IgD-negative memory B cell (primary cell): ENCODE measurements around the gene CASP14. TPM values are rescaled to one million over a fixed set of nuclear protein-coding genes. Genes with fewer than 3 reads are reported as not detected.
A peak's percentile ranks its signal among the peaks of the same experiment; 100 is the strongest.
"Not testable (repeated sequence)": the region's sequence is repeated elsewhere in the genome, so short reads cannot be mapped to it uniquely, and the experiment has no call there.

Experiments used
- H3K27ac Mint-ChIP-seq, 3 donors: one replicate each; pipeline ENCODE4 v1.8.0; 2020 to 2022; ENCODE audit warnings: mild to moderate bottlenecking in 3 of 3, mixed read lengths in 3 of 3, moderate library complexity in 1 of 3
- H3K27me3 Mint-ChIP-seq: one replicate; pipeline ENCODE4 v1.8.0; 2021; ENCODE audit warnings: mixed read lengths
- H3K36me3 Mint-ChIP-seq: one replicate; pipeline ENCODE4 v1.8.0; 2020; ENCODE audit warnings: mild to moderate bottlenecking, mixed read lengths
- H3K4me1 Mint-ChIP-seq, 3 donors: one replicate each; pipeline ENCODE4 v1.8.0; 2020 to 2022; ENCODE audit warnings: mixed read lengths in 3 of 3, mild to moderate bottlenecking in 1 of 3
- H3K4me3 Mint-ChIP-seq, 4 donors: one replicate each; pipeline ENCODE4 v1.8.0; 2020 to 2022; ENCODE audit warnings: mild to moderate bottlenecking in 4 of 4, mixed read lengths in 4 of 4, moderate library complexity in 3 of 4
- H3K9me3 Mint-ChIP-seq, 3 donors: one replicate each; pipeline ENCODE4 v1.8.0; 2020 to 2021; ENCODE audit warnings: mixed read lengths in 3 of 3, mild to moderate bottlenecking in 1 of 3
- polyA plus RNA-seq: library from polyadenylated mRNA; unstranded; fragments of 300-500 nt; fragmentation: Illumina TruSeq; gene quantifications from one replicate; pipeline ENCODE4 v1.2.3, GENCODE V29; 2021

The CASP14 gene
- polyA plus RNA-seq, 1 donor from 2014 or later, result not detected

- Mint-ChIP-seq H3K36me3 (no peaks in the 10 kb centered on the region), H3K9me3 (peaks cover 0 to 3% (median 2%) of the 10 kb centered on the region in 3 donors), H3K4me1 (peaks cover 0 to 2% (median 0%) of the 10 kb centered on the region in 3 donors), H3K4me3 (no peak overlapping the region), H3K27me3 (peaks cover 15% of the 10 kb centered on the region), H3K27ac (no peak overlapping the region)
Observed at GRCh38 chr19:15042003-15042402, 7.3 kb upstream of the CASP14 start.

GRCh38 chr19:15042826-15043225, 6.5 kb upstream of the CASP14 start:
- Mint-ChIP-seq H3K27me3 (peaks cover 15% of the 10 kb centered on the region), H3K9me3 (peaks cover 0 to 3% (median 2%) of the 10 kb centered on the region in 3 donors), H3K27ac (no peak overlapping the region), H3K4me3 (no peak overlapping the region), H3K4me1 (no peaks in the 10 kb centered on the region), H3K36me3 (no peaks in the 10 kb centered on the region)

- Mint-ChIP-seq H3K4me1 (no peaks in the 10 kb centered on the region), H3K9me3 (peaks cover under 1 to 3% (median 2%) of the 10 kb centered on the region in 3 donors), H3K36me3 (no peaks in the 10 kb centered on the region), H3K27me3 (peaks cover 15% of the 10 kb centered on the region), H3K4me3 (peak overlapping the region in 1 of 4 donors; percentile 20), H3K27ac (no peak overlapping the region)
Observed at GRCh38 chr19:15045506-15045905, 3.8 kb upstream of the CASP14 start.

GRCh38 chr19:15047680-15048079, 1.6 kb upstream of the CASP14 start:
- Mint-ChIP-seq H3K4me1 (no peaks in the 10 kb centered on the region), H3K36me3 (no peaks in the 10 kb centered on the region), H3K27me3 (peaks cover 15% of the 10 kb centered on the region), H3K27ac (no peak overlapping the region), H3K4me3 (no peak overlapping the region), H3K9me3 (peaks cover 4 to 7% (median 7%) of the 10 kb centered on the region in 3 donors)

GRCh38 chr19:15048128-15048527, 1.2 kb upstream of the CASP14 start:
- no peaks in the 10 kb centered on the region for H3K4me1 Mint-ChIP-seq
- H3K36me3 Mint-ChIP-seq, result no peaks in the 10 kb centered on the region
- H3K4me3 Mint-ChIP-seq, result no peak overlapping the region
- no peak overlapping the region for H3K27ac Mint-ChIP-seq
- peaks cover 4 to 7% (median 7%) of the 10 kb centered on the region in 3 donors for H3K9me3 Mint-ChIP-seq
- peaks cover 15% of the 10 kb centered on the region for H3K27me3 Mint-ChIP-seq

- peaks cover 4 to 6% (median 5%) of the 10 kb centered on the region in 3 donors for H3K9me3 Mint-ChIP-seq
- H3K4me3 Mint-ChIP-seq, result no peak overlapping the region
- H3K27ac Mint-ChIP-seq, result no peak overlapping the region
- H3K4me1 Mint-ChIP-seq, result no peaks in the 10 kb centered on the region
- H3K36me3 Mint-ChIP-seq, result no peaks in the 10 kb centered on the region
- H3K27me3 Mint-ChIP-seq, result peaks cover 9% of the 10 kb centered on the region
Observed at GRCh38 chr19:15050639-15051038, 1.4 kb downstream of the CASP14 start.

GRCh38 chr19:15062036-15062435, 12.8 kb downstream of the CASP14 start:
- no peaks in the 10 kb centered on the region for H3K36me3 Mint-ChIP-seq
- H3K27me3 Mint-ChIP-seq, result peaks cover 15% of the 10 kb centered on the region
- peaks cover 0 to 11% (median 9%) of the 10 kb centered on the region in 3 donors for H3K9me3 Mint-ChIP-seq
- H3K4me1 Mint-ChIP-seq, result no peaks in the 10 kb centered on the region
- H3K27ac Mint-ChIP-seq, result peak overlapping the region in 1 of 3 donors; percentile 36
- no peak overlapping the region for H3K4me3 Mint-ChIP-seq

- not testable (repeated sequence) for H3K27ac Mint-ChIP-seq, H3K36me3 Mint-ChIP-seq, H3K9me3 Mint-ChIP-seq, H3K4me1 Mint-ChIP-seq, H3K27me3 Mint-ChIP-seq, H3K4me3 Mint-ChIP-seq
Observed at GRCh38 chr19:15070386-15070785, 21.1 kb downstream of the CASP14 start.

- H3K36me3 Mint-ChIP-seq, result no peaks in the 10 kb centered on the region
- peaks cover 0 to 2% (median 0%) of the 10 kb centered on the region in 3 donors for H3K9me3 Mint-ChIP-seq
- no peaks in the 10 kb centered on the region for H3K4me1 Mint-ChIP-seq
- H3K27me3 Mint-ChIP-seq, result peaks cover 8% of the 10 kb centered on the region
- H3K27ac Mint-ChIP-seq, result peak overlapping the region in 1 of 3 donors; percentile 90
- H3K4me3 Mint-ChIP-seq, result no peak overlapping the region
Observed at GRCh38 chr19:15072930-15073647, 23.8 kb downstream of the CASP14 start.

- Mint-ChIP-seq H3K27ac (no peak overlapping the region), H3K27me3 (peaks cover 8% of the 10 kb centered on the region), H3K4me3 (no peak overlapping the region), H3K4me1 (no peaks in the 10 kb centered on the region), H3K36me3 (peaks cover 2% of the 10 kb centered on the region), H3K9me3 (peaks cover 0 to 4% (median 0%) of the 10 kb centered on the region in 3 donors)
Observed at GRCh38 chr19:15074371-15074770, 25.1 kb downstream of the CASP14 start.

- H3K9me3 Mint-ChIP-seq, result peaks cover 0 to 4% (median 0%) of the 10 kb centered on the region in 3 donors
- peaks cover 4% of the 10 kb centered on the region for H3K27me3 Mint-ChIP-seq
- no peaks in the 10 kb centered on the region for H3K4me1 Mint-ChIP-seq
- no peak overlapping the region for H3K27ac Mint-ChIP-seq
- H3K36me3 Mint-ChIP-seq, result peaks cover 2% of the 10 kb centered on the region
- H3K4me3 Mint-ChIP-seq, result no peak overlapping the region
Observed at GRCh38 chr19:15075806-15076205, 26.5 kb downstream of the CASP14 start.

- H3K27me3 Mint-ChIP-seq, H3K4me3 Mint-ChIP-seq, H3K4me1 Mint-ChIP-seq, H3K27ac Mint-ChIP-seq, H3K36me3 Mint-ChIP-seq: not testable (repeated sequence)
- H3K9me3 Mint-ChIP-seq, result peaks cover 0 to 12% (median 0%) of the 10 kb centered on the region in 3 donors
Observed at GRCh38 chr19:15080002-15080401, 30.7 kb downstream of the CASP14 start.

- Mint-ChIP-seq H3K4me3 (no peak within 1 kb of the TSS), H3K27me3 (peaks cover 16% of the 10 kb centered on the region), H3K36me3 (peaks cover 2% of the 10 kb centered on the region), H3K9me3 (peaks cover 0 to 10% (median 0%) of the 10 kb centered on the region in 3 donors), H3K4me1 (peaks cover 0 to 2% (median 0%) of the 10 kb centered on the region in 3 donors), H3K27ac (no peak within 1 kb of the TSS)
Observed at GRCh38 chr19:15081911-15082310, 32.6 kb downstream of the CASP14 start, which contains the start of gene OR1I1. Gene OR1I1, plus strand, starts transcription at chr19:15082211. Its CDS starts 4,855 bp downstream, at chr19:15087066.

- H3K4me1 Mint-ChIP-seq, result peaks cover 0 to 2% (median 2%) of the 10 kb centered on the region in 3 donors
- no peaks in the 10 kb centered on the region for H3K36me3 Mint-ChIP-seq
- H3K4me3 Mint-ChIP-seq, result no peak overlapping the region
- peaks cover 0 to 3% (median 0%) of the 10 kb centered on the region in 3 donors for H3K9me3 Mint-ChIP-seq
- peak overlapping the region in 1 of 3 donors; percentile 7 for H3K27ac Mint-ChIP-seq
- peaks cover 11% of the 10 kb centered on the region for H3K27me3 Mint-ChIP-seq
Observed at GRCh38 chr19:15087182-15087581, 37.9 kb downstream of the CASP14 start.

- H3K4me3 Mint-ChIP-seq, result no peak overlapping the region
- H3K4me1 Mint-ChIP-seq, result peaks cover 0 to 2% (median 2%) of the 10 kb centered on the region in 3 donors
- no peaks in the 10 kb centered on the region for H3K9me3 Mint-ChIP-seq
- no peak overlapping the region for H3K27ac Mint-ChIP-seq
- no peaks in the 10 kb centered on the region for H3K36me3 Mint-ChIP-seq
- peaks cover 5% of the 10 kb centered on the region for H3K27me3 Mint-ChIP-seq
Observed at GRCh38 chr19:15091918-15092753, 42.9 kb downstream of the CASP14 start.
